ENCODE data around the gene DNAJC25.
A peak's percentile ranks its signal among the peaks of the same experiment; 100 is the strongest.
"Not testable (repeated sequence)": the region's sequence is repeated elsewhere in the genome, so short reads cannot be mapped to it uniquely, and the experiment has no call there.

DNAJC25 gene

DNA sequence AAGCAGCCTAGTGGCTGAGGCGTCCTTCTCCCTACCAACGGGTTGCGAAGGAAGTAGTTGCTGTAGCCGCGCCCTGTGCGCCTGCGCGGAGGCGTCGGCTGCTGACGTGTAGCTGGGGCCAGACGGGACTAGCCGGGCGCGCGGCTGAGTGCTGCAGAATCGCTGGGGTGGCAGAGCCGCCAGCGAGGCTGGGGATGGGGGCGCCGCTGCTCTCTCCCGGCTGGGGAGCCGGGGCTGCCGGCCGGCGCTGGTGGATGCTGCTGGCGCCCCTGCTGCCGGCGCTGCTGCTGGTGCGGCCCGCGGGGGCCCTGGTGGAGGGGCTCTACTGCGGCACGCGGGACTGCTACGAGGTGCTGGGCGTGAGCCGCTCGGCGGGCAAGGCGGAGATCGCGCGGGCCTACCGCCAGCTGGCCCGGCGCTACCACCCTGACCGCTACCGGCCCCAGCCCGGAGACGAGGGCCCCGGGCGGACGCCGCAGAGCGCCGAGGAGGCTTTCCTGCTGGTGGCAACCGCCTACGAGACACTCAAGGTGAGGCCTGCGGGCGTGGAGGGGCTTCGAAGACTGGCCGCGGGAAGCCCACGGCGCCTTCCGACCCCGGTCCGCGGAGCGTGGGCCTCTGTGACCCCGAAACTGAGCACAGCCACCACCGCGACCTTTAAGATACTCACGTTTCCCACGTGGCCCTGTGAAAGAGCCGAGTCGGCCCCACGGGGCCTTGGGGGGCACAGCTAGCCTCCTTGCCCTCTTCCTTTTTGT, at the start of gene DNAJC25:
TSS of gene DNAJC25 (plus strand) at position 121 of the 758 bp plus-strand sequence. CDS start at position 195, 74 bp downstream.
- DNase-seq (ENCODE audit: low read depth in 2 of 2) = peak; percentile 92 to 96

- no peak for DNase-seq (ENCODE audit: low read depth in 2 of 2)
These were observed 48.2 kb upstream of the DNAJC25 start for GRCh38 chr9:111582888-111583287.

DNA sequence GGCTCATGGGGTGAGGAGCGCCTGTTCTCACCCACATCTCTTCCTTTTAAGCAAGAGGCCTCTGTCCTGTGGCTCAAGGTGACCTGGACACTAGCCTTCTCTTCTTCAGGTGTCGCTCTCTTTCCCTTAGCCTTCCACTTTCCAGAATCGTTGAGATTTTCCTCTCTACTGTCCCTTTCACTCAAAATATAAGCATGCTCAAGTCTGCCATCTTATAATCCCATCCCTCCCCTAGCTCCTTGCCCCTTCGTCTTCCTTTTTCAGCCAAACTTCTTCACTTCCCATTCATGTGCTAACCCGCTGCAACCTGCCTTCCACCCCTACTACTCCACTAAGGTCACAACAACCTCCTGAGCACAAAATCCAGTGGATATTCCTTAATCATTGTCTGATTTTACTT, 44.8 kb upstream of the DNAJC25 start:
- no peak for DNase-seq (ENCODE audit: low read depth in 2 of 2)

DNA sequence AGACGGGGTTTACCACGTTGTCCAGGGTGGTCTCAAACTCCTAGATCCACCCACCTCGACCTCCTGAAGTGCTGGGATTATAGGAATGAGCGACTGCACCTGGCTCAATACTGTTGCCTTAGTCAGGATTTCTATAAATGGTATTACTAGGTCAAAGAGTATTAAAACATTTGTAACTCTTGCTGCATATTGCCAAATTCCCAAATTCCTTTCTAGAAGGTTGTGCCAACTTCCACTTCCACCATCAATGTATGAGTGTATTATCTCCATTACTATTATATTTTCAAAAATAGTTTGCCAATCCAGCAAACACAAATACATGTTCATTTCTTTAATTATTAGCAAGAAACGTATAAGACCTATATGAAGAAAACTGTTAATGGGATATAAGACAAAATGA, 42.3 kb upstream of the DNAJC25 start:
- no peak for DNase-seq (ENCODE audit: low read depth in 2 of 2)

- DNase-seq (ENCODE audit: low read depth in 2 of 2) = peak; percentile 3 to 7
These were observed 33.0 kb upstream of the DNAJC25 start for GRCh38 chr9:111597852-111598732.

DNA sequence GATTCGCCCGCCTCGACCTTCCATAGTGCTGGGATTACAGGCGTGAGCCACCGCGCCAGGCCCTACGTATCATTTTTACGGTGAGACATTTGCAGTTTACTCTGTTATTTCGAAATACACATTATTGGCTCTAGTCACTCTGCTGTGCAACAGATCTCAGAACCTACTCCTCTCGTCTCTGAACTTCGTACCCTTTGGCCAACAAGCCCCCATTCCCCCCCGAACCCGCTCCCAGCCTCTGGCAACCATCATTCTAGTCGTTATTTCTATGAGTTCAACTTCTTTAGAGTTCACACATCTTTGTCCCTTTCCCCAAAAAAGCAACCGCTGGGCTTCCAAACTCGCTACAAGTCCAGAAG, 32.4 kb upstream of the DNAJC25 start:
- no peak for DNase-seq (ENCODE audit: low read depth in 2 of 2)

- DNase-seq (ENCODE audit: low read depth in 2 of 2) = no peak
These were observed 31.8 kb upstream of the DNAJC25 start, which contains the start of gene PTGR1 for GRCh38 chr9:111599092-111599954. Gene PTGR1 (minus strand): TSS chr9:111599647. CDS start chr9:111597422, 2,225 bp downstream.

DNA sequence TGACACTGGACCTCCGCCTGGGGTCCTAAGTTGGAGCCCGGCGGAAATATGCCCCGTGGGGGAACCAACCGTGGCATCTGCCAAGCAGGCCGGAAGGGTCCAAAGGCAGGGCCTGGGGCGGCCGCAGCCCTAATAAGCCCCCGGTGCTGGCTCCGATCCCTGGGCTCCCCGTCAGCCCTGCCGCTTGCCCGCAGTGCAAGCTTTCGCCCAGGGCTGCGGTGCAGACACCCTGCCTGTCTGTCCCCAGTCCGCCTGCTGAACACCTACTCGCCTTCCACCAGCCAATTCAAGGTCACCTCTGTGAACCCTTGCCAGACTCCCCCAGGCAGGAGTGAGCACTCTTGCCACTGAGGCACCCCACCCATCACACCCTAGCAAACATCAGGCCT, 31.2 kb upstream of the DNAJC25 start:
- DNase-seq (ENCODE audit: low read depth in 2 of 2) = no peak

GRCh38 chr9:111601237-111602018, 29.7 kb upstream of the DNAJC25 start:
- DNase-seq (ENCODE audit: low read depth in 2 of 2) = no peak

GRCh38 chr9:111603041-111603440, 28.1 kb upstream of the DNAJC25 start:
- no peak for DNase-seq (ENCODE audit: low read depth in 2 of 2)

DNA sequence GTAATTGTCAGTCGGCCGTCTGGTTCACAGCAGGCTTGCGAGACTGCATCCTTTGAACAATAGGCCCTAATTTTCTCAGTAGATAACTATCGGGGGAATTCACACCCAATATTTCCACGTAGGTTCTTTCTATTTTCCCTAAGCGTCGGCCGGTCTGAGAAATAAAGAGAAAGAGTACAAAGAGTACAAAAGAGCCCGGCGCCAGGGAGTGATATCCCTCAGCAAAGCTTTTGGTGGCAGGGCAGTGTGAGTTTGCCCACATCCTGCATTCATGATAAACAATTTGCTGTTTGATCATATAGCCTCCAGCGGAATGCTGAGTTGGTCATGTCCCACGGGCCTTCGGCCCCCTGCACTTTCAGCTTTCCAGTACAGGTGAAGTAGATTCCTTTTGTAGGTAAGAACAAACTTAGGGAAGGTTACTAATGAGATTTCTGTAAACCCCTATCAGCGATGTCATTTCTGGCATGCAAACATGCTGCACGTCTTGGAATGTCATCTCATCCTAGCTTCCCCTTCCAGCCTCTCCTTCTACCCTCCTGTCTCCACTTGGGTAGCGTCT, 27.0 kb upstream of the DNAJC25 start:
- no peak for DNase-seq (ENCODE audit: low read depth in 2 of 2)

- no peak for DNase-seq (ENCODE audit: low read depth in 2 of 2)
These were observed 26.0 kb upstream of the DNAJC25 start for GRCh38 chr9:111605041-111605559.

GRCh38 chr9:111610149-111610548, 21.0 kb upstream of the DNAJC25 start:
- no peak for DNase-seq (ENCODE audit: low read depth in 2 of 2)

DNA sequence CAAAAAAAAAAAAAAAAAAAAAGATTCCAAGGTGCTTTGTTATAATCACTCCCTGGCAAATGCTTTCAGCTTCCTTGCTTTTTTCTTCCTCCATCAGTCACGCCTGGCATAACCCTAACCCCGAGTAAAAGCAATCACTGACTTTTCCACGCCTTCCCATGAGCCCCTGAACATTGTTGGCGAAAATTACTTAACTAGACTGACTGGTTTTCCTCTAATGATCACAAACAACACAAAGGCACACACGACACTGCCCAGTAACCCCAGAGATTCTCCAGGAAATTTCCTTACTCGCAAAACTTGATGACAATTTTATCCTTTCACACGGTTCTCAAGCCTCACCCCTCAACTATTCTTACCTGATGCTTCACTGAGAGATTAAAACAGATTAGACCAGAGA, 20.3 kb upstream of the DNAJC25 start:
- no peak for DNase-seq (ENCODE audit: low read depth in 2 of 2)

DNA sequence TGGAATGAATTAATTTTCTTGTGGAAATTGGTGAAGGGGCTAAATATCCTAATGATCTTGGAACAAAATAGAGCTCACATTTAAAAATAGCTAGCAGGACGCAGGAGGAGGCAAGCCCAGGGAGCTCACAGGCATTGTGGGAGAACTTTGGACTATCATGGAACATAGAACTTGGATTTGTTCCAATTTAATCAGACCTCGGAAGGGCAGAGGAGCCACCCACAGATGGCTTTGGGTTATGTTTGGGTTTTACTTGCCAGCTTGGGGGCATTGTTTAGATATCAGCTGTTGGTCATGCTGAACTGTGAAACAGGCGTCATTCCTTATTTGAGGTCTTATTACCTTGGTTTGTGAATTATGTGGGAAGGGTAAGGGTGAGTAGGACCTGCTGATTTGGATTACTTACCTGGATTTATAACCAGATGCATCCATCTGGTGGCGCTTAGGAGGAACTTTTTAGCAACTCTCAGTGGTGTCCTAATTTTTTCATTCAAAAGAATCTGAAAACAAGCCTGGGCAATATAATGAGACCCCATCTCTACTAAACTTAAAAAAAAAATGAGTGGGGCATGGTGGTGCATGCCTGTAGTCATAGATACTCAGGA, 17.6 kb upstream of the DNAJC25 start:
- no peak for DNase-seq (ENCODE audit: low read depth in 2 of 2)

DNA sequence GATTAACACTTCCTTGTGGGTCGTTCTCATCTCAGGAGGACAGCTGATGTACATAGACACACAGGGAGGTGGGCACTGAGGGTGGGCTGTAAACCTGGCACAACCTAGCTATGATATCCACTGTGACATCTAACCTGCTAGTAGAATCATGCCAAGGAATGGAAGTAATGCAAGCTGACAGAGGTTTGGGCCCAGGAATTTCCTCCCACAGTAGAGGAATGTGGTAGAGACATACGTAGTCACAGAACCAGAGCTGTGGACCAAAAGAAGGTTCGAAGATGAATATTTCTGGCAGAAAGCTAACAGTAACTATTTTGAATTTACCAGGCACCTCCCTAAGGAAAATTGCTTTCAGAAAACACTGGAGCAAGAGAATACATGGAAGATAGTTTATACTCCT, 15.2 kb upstream of the DNAJC25 start:
- DNase-seq (ENCODE audit: low read depth in 2 of 2) = no peak

DNA sequence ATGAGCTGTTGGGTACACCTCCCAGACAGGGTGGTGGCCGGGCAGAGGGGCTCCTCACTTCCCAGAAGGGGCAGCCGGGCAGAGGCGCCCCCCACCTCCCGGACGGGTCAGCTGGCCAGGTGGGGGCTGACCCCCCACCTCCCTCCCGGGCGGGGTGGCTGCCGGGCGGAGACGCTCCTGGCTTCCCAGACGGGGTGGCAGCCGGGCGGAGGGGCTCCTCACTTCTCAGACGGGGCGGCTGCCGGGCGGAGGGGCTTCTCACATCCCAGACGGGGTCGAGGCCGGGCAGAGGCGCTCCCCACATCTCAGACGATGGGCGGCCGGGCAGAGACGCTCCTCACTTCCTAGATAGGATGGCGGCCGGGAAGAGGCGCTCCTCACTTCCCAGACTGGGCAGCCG, 13.8 kb upstream of the DNAJC25 start:
- DNase-seq (ENCODE audit: low read depth in 2 of 2) = not testable (repeated sequence)

DNA sequence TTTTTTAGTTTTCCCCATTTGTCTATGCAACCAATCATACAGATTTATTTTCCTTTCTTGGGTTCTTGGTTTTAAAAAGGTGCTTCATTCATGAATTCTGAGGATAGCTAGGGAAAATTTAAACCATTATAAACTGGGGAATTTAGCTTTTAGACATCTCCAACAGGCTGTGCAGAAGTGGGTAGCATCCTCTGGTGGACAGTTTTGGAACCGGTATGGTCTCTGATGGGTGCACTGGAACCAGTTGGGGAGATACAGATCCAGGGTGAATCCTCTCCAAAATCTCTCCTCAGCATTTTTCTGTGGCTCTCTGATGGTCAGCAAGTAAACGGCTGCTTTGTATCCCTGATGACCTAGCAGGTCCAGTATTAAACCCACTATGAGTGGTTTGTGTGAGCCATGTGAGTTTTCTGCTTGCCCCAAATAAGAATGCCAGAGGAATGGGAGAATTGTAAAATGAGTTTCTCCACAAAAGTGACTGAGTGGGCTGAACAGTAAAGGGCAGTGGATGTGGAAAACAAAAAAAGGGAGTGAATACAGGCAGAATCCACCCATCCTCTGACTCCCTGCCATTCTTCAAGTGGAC, 9.1 kb upstream of the DNAJC25 start:
- no peak for DNase-seq (ENCODE audit: low read depth in 2 of 2)

- DNase-seq (ENCODE audit: low read depth in 2 of 2) = no peak
These were observed 8.5 kb upstream of the DNAJC25 start for GRCh38 chr9:111622626-111623025.

Data from activated CD8-positive, alpha-beta memory T cell treated with anti-CD3 and anti-CD28 coated beads for 4 hours (primary cell).